ENCODE measurements around the gene ROGDI.

ROGDI gene

DNA sequence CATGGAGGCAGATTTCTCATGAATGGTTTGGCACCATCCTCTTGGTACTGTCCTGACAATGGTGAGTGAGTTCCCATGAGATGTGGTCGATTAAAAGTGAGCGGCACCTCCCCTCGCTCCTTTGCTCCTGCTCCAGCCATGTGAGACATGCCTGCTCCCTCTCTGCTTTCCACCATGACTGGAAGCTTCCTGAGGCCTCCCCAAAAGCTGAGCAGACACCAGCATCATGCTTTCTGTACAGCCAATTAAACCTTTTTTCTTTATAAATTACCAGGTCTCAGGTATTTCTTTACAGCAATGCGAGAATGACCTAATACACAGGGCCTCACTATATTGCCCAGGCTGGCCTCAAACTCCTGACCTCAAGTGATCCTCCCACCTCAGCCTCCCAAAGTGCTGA is 47.6 kb downstream of the ROGDI start:
- H3K79me2 ChIP-seq (ENCODE audit: control insufficient read depth, insufficient read depth, low read length): no peaks in the 10 kb centered on the region
- H2AK5ac ChIP-seq (ENCODE audit: low read length): no peak overlapping the region
- WGBS (ENCODE audit: extremely low coverage, insufficient coverage, low lambda C conversion rate): no CpG with 5 or more reads among the region's 4 CpGs
- H2BK120ac ChIP-seq (ENCODE audit: low read depth, low read length): no peak overlapping the region
- peaks cover 9% of the 10 kb centered on the region for H3K36me3 ChIP-seq (ENCODE audit: control insufficient read depth, insufficient read depth, low read length)
- no peaks in the 10 kb centered on the region for H3K27me3 ChIP-seq (ENCODE audit: insufficient read depth, low read length, poor library complexity)
- no peak overlapping the region for H3K4me3 ChIP-seq (ENCODE audit: low read length)
- H3K27ac ChIP-seq (ENCODE audit: low read depth, low read length): no peak overlapping the region
- no peak overlapping the region for H3K23ac ChIP-seq (ENCODE audit: low read length)
- H2BK15ac ChIP-seq (replicated peaks; ENCODE audit: low read depth): no peak overlapping the region
- no peak overlapping the region for H3K56ac ChIP-seq (ENCODE audit: low read length)
- H4K5ac ChIP-seq (ENCODE audit: low read length): no peak overlapping the region
- no peak overlapping the region for H3K18ac ChIP-seq (ENCODE audit: low read length)
- H3K4me2 ChIP-seq (ENCODE audit: low read length): no peak overlapping the region
- no peak overlapping the region for H2BK5ac ChIP-seq (ENCODE audit: low read length)
- no peak overlapping the region for H3K9ac ChIP-seq (ENCODE audit: low read length)
- no peak overlapping the region for H4K8ac ChIP-seq (ENCODE audit: low read depth, low read length)
- peaks cover 2% of the 10 kb centered on the region for H3K79me1 ChIP-seq (ENCODE audit: low read length)
- DNase-seq: no peak
- no peaks in the 10 kb centered on the region for H3K4me1 ChIP-seq (ENCODE audit: control insufficient read depth, low read depth, low read length)
- H3K4ac ChIP-seq (ENCODE audit: low read depth, low read length): no peak overlapping the region

DNA sequence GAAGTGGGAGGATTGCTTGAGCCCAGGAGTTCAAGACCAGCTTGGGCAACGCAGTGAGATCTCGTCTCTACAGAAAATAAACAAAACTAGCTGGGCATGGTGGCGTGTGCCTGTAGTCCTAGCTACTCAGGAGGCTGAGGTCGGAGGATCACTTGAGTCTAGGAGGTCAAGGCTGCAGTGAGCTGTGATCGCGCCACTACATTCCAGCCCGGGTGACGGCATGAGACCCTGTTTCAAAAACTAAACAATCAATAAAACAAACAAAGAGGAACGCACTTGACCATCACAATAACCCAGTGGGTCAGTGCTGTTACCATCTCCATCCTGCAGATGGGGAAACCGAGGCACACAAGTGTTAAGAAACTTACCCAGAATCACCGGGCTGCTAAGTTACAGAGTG is 49.2 kb downstream of the ROGDI start:
- H3K23ac ChIP-seq (ENCODE audit: low read length): no peak overlapping the region
- H3K18ac ChIP-seq (ENCODE audit: low read length): no peak overlapping the region
- no CpG with 5 or more reads among the region's 11 CpGs for WGBS (ENCODE audit: extremely low coverage, insufficient coverage, low lambda C conversion rate)
- peaks cover 2% of the 10 kb centered on the region for H3K79me1 ChIP-seq (ENCODE audit: low read length)
- H2BK120ac ChIP-seq (ENCODE audit: low read depth, low read length): no peak overlapping the region
- no peak overlapping the region for H3K56ac ChIP-seq (ENCODE audit: low read length)
- no peak overlapping the region for H4K5ac ChIP-seq (ENCODE audit: low read length)
- H2BK15ac ChIP-seq (replicated peaks; ENCODE audit: low read depth): no peak overlapping the region
- H3K27me3 ChIP-seq (ENCODE audit: insufficient read depth, low read length, poor library complexity): no peaks in the 10 kb centered on the region
- no peak overlapping the region for H4K8ac ChIP-seq (ENCODE audit: low read depth, low read length)
- H3K27ac ChIP-seq (ENCODE audit: low read depth, low read length): no peak overlapping the region
- peaks cover 8% of the 10 kb centered on the region for H3K36me3 ChIP-seq (ENCODE audit: control insufficient read depth, insufficient read depth, low read length)
- H3K4me2 ChIP-seq (ENCODE audit: low read length): no peak overlapping the region
- H3K4ac ChIP-seq (ENCODE audit: low read depth, low read length): no peak overlapping the region
- no peaks in the 10 kb centered on the region for H3K4me1 ChIP-seq (ENCODE audit: control insufficient read depth, low read depth, low read length)
- H2BK5ac ChIP-seq (ENCODE audit: low read length): no peak overlapping the region
- H3K4me3 ChIP-seq (ENCODE audit: low read length): no peak overlapping the region
- H3K79me2 ChIP-seq (ENCODE audit: control insufficient read depth, insufficient read depth, low read length): no peaks in the 10 kb centered on the region
- no peak for DNase-seq
- H2AK5ac ChIP-seq (ENCODE audit: low read length): no peak overlapping the region
- H3K9ac ChIP-seq (ENCODE audit: low read length): no peak overlapping the region

DNA sequence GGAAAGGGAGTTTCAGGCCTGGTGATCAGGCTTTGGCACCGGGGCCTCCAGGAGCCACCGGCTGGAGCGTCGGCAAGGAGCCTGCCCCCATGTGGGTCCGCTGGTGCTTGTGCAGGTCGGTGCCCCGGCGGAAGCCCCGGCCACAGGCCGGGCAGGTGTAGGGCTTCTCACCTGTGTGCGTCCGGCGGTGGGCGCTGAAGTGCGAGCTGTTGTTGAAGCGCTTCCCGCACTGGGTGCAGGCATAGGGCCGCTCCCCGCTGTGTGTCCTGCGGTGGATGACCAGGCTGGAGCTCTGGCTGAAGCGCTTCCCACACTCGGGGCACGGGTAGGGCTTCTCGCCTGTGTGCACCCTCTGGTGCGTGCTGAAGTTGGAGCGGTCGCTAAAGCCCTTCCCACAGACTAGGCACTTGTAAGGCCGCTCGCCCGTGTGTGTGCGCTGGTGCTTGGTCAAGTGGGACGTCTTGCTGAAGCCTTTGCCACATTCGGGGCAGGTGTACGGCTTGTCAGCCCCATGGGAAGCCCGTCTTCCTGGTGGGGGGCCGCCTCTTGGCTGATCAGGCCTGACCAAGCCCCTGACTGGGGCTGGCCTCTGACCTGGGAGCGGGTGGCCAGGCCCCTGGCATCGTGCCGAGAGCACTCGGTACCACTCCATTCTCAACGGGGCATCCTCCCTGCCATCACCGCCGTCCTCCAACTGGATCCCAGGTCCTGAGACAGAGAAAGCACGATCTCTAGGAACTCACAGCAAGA is 49.9 kb downstream of the ROGDI start:
- no peak overlapping the region for H3K23ac ChIP-seq (ENCODE audit: low read length)
- no peak overlapping the region for H2AK5ac ChIP-seq (ENCODE audit: low read length)
- H2BK120ac ChIP-seq (ENCODE audit: low read depth, low read length): no peak overlapping the region
- no peak overlapping the region for H3K4me2 ChIP-seq (ENCODE audit: low read length)
- H3K9ac ChIP-seq (ENCODE audit: low read length): no peak overlapping the region
- no peak overlapping the region for H4K5ac ChIP-seq (ENCODE audit: low read length)
- no peak overlapping the region for H3K4ac ChIP-seq (ENCODE audit: low read depth, low read length)
- no peak overlapping the region for H4K8ac ChIP-seq (ENCODE audit: low read depth, low read length)
- no CpG with 5 or more reads among the region's 44 CpGs for WGBS (ENCODE audit: extremely low coverage, insufficient coverage, low lambda C conversion rate)
- H3K36me3 ChIP-seq (ENCODE audit: control insufficient read depth, insufficient read depth, low read length): peaks cover 8% of the 10 kb centered on the region
- H3K27me3 ChIP-seq (ENCODE audit: insufficient read depth, low read length, poor library complexity): no peaks in the 10 kb centered on the region
- no peak overlapping the region for H3K18ac ChIP-seq (ENCODE audit: low read length)
- no peak overlapping the region for H2BK15ac ChIP-seq (replicated peaks; ENCODE audit: low read depth)
- no peak overlapping the region for H3K27ac ChIP-seq (ENCODE audit: low read depth, low read length)
- H3K56ac ChIP-seq (ENCODE audit: low read length): no peak overlapping the region
- peaks cover 2% of the 10 kb centered on the region for H3K79me1 ChIP-seq (ENCODE audit: low read length)
- DNase-seq: no peak
- no peaks in the 10 kb centered on the region for H3K79me2 ChIP-seq (ENCODE audit: control insufficient read depth, insufficient read depth, low read length)
- H3K4me3 ChIP-seq (ENCODE audit: low read length): no peak overlapping the region
- no peak overlapping the region for H2BK5ac ChIP-seq (ENCODE audit: low read length)
- no peaks in the 10 kb centered on the region for H3K4me1 ChIP-seq (ENCODE audit: control insufficient read depth, low read depth, low read length)

DNA sequence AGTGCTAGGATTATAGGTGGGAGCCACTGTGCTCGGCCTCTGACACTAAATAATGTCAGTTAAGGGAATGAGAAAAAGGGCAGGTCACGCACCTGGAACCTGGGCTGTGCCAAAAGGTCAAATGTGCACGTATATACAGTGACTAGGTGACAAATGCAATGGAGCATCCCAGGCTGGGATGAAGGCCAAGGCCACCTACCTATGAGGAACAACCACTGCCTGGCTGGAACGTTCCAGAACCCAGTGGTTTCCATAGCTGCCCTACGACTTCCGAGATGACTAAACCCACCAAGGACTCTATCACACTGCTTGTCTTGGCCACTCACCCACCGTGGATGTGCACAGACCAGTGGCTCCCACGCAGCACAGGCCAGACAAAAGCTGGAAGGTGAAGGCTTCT is 51.5 kb downstream of the ROGDI start:
- WGBS (ENCODE audit: extremely low coverage, insufficient coverage, low lambda C conversion rate): no CpG with 5 or more reads among the region's 8 CpGs
- Histone ChIP-seq H4K8ac (ENCODE audit: low read depth, low read length) (no peak overlapping the region), H3K79me2 (ENCODE audit: control insufficient read depth, insufficient read depth, low read length) (no peaks in the 10 kb centered on the region), H2BK120ac (ENCODE audit: low read depth, low read length) (no peak overlapping the region), H3K4me3 (ENCODE audit: low read length) (no peak overlapping the region), H3K36me3 (ENCODE audit: control insufficient read depth, insufficient read depth, low read length) (peaks cover 8% of the 10 kb centered on the region), H3K4ac (ENCODE audit: low read depth, low read length) (no peak overlapping the region), H3K18ac (ENCODE audit: low read length) (no peak overlapping the region), H2AK5ac (ENCODE audit: low read length) (no peak overlapping the region), H3K9ac (ENCODE audit: low read length) (no peak overlapping the region), H3K56ac (ENCODE audit: low read length) (no peak overlapping the region), H4K5ac (ENCODE audit: low read length) (no peak overlapping the region), H3K23ac (ENCODE audit: low read length) (no peak overlapping the region), H3K4me1 (ENCODE audit: control insufficient read depth, low read depth, low read length) (no peaks in the 10 kb centered on the region), H2BK15ac (replicated peaks; ENCODE audit: low read depth) (no peak overlapping the region), H3K79me1 (ENCODE audit: low read length) (peaks cover 2% of the 10 kb centered on the region), H3K4me2 (ENCODE audit: low read length) (no peak overlapping the region), H3K27ac (ENCODE audit: low read depth, low read length) (no peak overlapping the region), H3K27me3 (ENCODE audit: insufficient read depth, low read length, poor library complexity) (no peaks in the 10 kb centered on the region), H2BK5ac (ENCODE audit: low read length) (no peak overlapping the region)
- no peak for DNase-seq

DNA sequence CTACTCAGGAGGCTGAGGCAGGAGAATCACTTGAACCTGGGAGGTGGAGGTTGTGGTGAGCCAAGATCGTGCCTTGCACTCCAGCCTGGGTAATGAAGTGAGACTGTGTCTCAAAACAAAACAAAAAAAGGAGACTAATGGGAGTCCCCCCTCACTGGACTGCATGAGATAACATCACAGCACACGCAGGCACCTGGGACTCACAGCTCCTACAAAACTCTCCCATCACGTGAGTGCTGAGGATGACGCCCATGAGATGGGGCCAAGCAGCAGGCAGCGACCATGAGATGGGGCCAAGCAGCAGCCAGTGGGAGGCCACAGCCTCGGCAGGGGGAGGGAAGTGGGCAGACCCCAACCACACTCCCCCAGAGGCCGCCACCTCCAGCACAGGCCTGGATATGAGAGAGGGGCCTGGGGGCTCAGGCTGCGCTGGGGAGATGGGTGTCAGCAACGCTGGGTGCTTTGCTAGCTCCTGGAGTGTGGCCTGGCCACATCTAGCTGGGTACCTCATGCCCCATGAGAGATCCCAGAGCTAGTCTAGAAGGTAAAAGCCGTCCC is 52.7 kb downstream of the ROGDI start:
- no peak overlapping the region for H3K18ac ChIP-seq (ENCODE audit: low read length)
- H2AK5ac ChIP-seq (ENCODE audit: low read length): no peak overlapping the region
- no peak overlapping the region for H2BK15ac ChIP-seq (replicated peaks; ENCODE audit: low read depth)
- no peaks in the 10 kb centered on the region for H3K79me1 ChIP-seq (ENCODE audit: low read length)
- no peak overlapping the region for H2BK120ac ChIP-seq (ENCODE audit: low read depth, low read length)
- no CpG with 5 or more reads among the region's 10 CpGs for WGBS (ENCODE audit: extremely low coverage, insufficient coverage, low lambda C conversion rate)
- H3K4me1 ChIP-seq (ENCODE audit: control insufficient read depth, low read depth, low read length): no peaks in the 10 kb centered on the region
- DNase-seq: no peak
- H3K4me2 ChIP-seq (ENCODE audit: low read length): no peak overlapping the region
- no peak overlapping the region for H3K9ac ChIP-seq (ENCODE audit: low read length)
- no peaks in the 10 kb centered on the region for H3K27me3 ChIP-seq (ENCODE audit: insufficient read depth, low read length, poor library complexity)
- H4K8ac ChIP-seq (ENCODE audit: low read depth, low read length): no peak overlapping the region
- no peak overlapping the region for H3K4me3 ChIP-seq (ENCODE audit: low read length)
- peaks cover 6% of the 10 kb centered on the region for H3K36me3 ChIP-seq (ENCODE audit: control insufficient read depth, insufficient read depth, low read length)
- H2BK5ac ChIP-seq (ENCODE audit: low read length): no peak overlapping the region
- H3K23ac ChIP-seq (ENCODE audit: low read length): no peak overlapping the region
- no peaks in the 10 kb centered on the region for H3K79me2 ChIP-seq (ENCODE audit: control insufficient read depth, insufficient read depth, low read length)
- no peak overlapping the region for H3K4ac ChIP-seq (ENCODE audit: low read depth, low read length)
- no peak overlapping the region for H3K56ac ChIP-seq (ENCODE audit: low read length)
- H3K27ac ChIP-seq (ENCODE audit: low read depth, low read length): no peak overlapping the region
- H4K5ac ChIP-seq (ENCODE audit: low read length): no peak overlapping the region

All from mesendoderm (in vitro differentiated cells).